Natural killer cell (primary cell): Measurements from ENCODE around the gene ZNF142. TPM values are rescaled to one million over a fixed set of nuclear protein-coding genes. Genes with fewer than 3 reads are reported as not detected.

ENCODE experiments used
- ATAC-seq, 3 donors: fragments of 150-1000 bp in 2 of 3; fragments of 200-7000 bp in 1 of 3; cut with Tn5 transposase; 1 replicate in 1 of 3; 2 replicates in 2 of 3; pipeline ENCODE4 v1.10.0; 2021; ENCODE audit warnings: mild to moderate bottlenecking in 2 of 3, moderate library complexity in 2 of 3
- DNase-seq, 2 donors: peaks; one replicate each; pipeline versions ENCODE4 v3.0.0 to v3.0.0-alpha.2; 2013 to 2021; ENCODE audit warnings: mixed read lengths in 1 of 2
- H3K27ac ChIP-seq: one replicate; pipeline ENCODE4 v1.5.1; 2013; ENCODE audit warnings: mild to moderate bottlenecking, low read length
- H3K27me3 ChIP-seq: one replicate; pipeline ENCODE4 v1.6.1; 2013; ENCODE audit warnings: low read length; ENCODE audit not compliant: control insufficient read depth, insufficient read depth
- H3K36me3 ChIP-seq: one replicate; pipeline ENCODE4 v1.6.1; 2013; ENCODE audit warnings: low read length; ENCODE audit not compliant: control insufficient read depth, insufficient read depth
- H3K4me1 ChIP-seq: one replicate; pipeline ENCODE4 v1.6.1; 2013; ENCODE audit warnings: low read length; ENCODE audit not compliant: control insufficient read depth, insufficient read depth
- H3K4me3 ChIP-seq: one replicate; pipeline ENCODE4 v1.5.1; 2013; ENCODE audit warnings: low read length
- H3K9me3 ChIP-seq: one replicate; pipeline ENCODE4 v1.6.1; 2013; ENCODE audit warnings: low read length; ENCODE audit not compliant: control insufficient read depth, insufficient read depth
- H3K27ac Mint-ChIP-seq, 2 donors: one replicate each; pipeline ENCODE4 v1.8.0; 2022; ENCODE audit warnings: mild to moderate bottlenecking in 2 of 2, mixed read lengths in 2 of 2, moderate library complexity in 1 of 2
- H3K27me3 Mint-ChIP-seq, 2 donors: one replicate each; pipeline ENCODE4 v1.8.0; 2022; ENCODE audit warnings: low read depth in 2 of 2, mixed read lengths in 2 of 2
- H3K36me3 Mint-ChIP-seq: one replicate; pipeline ENCODE4 v1.8.0; 2022; ENCODE audit warnings: mixed read lengths
- H3K4me1 Mint-ChIP-seq, 2 donors: one replicate each; pipeline ENCODE4 v1.8.0; 2022; ENCODE audit warnings: mixed read lengths in 2 of 2
- H3K4me3 Mint-ChIP-seq: one replicate; pipeline ENCODE4 v1.8.0; 2022; ENCODE audit warnings: mild to moderate bottlenecking, moderate library complexity, mixed read lengths
- H3K9me3 Mint-ChIP-seq, 2 donors: one replicate each; pipeline ENCODE4 v1.8.0; 2022; ENCODE audit warnings: mixed read lengths in 2 of 2
- WGBS: methylation state at CpG from one replicate; pipeline ENCODE4 v1.1.7; 2013; ENCODE audit warnings: missing lambda C conversion rate; ENCODE audit not compliant: insufficient coverage; 5-methylcytosine and 5-hydroxymethylcytosine counted together
- intact Hi-C: fragments of 100-400 bp; cut with micrococcal nuclease; formaldehyde crosslinking; loops from one replicate; pipeline ENCODE4 v1.14.2; 2022
- total RNA-seq, 4 donors: library from RNA; stranded (reverse); fragments of 120-200 nt in 1 of 4; gene quantifications; one replicate each; pipeline versions ENCODE4 v1.2.3 to v1.2.4, GENCODE V29; 2013 to 2022
- TF ChIP-seq, protein P1 (sequence below): fragments of 200-600 bp; IDR thresholded peaks from one replicate; pipeline ENCODE4 v1.8.0; 2022; ENCODE audit warnings: antibody characterized with exemption

Gene ZNF142
- total RNA-seq, 3 donors from 2014 or later (not counting 1 experiment from before 2014, with no cell fraction given), result 57.0 to 67.8 (median 62.6) TPM

DNA sequence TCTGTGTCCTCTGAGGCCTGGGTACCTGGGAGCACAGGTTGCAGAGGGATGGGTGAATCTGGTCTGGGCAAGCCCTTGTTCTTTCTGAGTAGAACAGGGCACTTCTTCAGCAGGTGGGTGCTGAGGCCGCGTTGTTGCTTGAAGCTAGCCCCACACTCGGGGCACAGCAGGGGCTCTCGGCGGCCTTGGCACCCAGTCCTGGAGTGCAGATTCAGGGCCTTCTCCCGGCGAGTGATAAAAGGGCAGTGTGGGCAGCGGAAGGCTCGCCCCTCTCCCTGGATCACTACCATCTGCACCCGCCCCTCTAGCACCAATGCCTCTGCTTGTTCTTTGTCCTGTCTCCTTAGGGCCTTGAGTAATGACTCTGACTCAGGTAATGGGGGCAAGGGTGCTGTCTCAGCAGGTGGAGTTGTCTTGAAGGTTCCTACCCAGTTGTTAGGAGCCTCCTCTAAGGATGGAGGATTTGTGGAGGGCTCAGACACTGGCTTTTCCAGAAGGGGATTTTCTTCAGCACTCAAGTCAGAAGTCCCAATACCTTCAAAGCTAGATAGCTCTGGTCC, 15.6 kb downstream of the ZNF142 start:
- TF ChIP-seq, protein P1, sequence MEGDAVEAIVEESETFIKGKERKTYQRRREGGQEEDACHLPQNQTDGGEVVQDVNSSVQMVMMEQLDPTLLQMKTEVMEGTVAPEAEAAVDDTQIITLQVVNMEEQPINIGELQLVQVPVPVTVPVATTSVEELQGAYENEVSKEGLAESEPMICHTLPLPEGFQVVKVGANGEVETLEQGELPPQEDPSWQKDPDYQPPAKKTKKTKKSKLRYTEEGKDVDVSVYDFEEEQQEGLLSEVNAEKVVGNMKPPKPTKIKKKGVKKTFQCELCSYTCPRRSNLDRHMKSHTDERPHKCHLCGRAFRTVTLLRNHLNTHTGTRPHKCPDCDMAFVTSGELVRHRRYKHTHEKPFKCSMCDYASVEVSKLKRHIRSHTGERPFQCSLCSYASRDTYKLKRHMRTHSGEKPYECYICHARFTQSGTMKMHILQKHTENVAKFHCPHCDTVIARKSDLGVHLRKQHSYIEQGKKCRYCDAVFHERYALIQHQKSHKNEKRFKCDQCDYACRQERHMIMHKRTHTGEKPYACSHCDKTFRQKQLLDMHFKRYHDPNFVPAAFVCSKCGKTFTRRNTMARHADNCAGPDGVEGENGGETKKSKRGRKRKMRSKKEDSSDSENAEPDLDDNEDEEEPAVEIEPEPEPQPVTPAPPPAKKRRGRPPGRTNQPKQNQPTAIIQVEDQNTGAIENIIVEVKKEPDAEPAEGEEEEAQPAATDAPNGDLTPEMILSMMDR, result no peak
- WGBS, result 96% methylated on average over 10 of the region's 10 CpGs
- Mint-ChIP-seq H3K27ac (no peak overlapping the region), H3K9me3 (no peaks in the 10 kb centered on the region), H3K36me3 (no peaks in the 10 kb centered on the region), H3K27me3 (no peaks in the 10 kb centered on the region), H3K4me3 (no peak overlapping the region), H3K4me1 (peaks cover 10 to 12% of the 10 kb centered on the region in 2 donors)
- ATAC-seq, result no peak
- peaks cover 83% of the 10 kb centered on the region for H3K36me3 ChIP-seq
- no peaks in the 10 kb centered on the region for H3K27me3 ChIP-seq
- H3K4me3 ChIP-seq, result no peak overlapping the region
- no peak for DNase-seq
- H3K4me1 ChIP-seq, result no peaks in the 10 kb centered on the region
- intact Hi-C loops, result no loop called here
- no peak overlapping the region for H3K27ac ChIP-seq
- H3K9me3 ChIP-seq, result no peaks in the 10 kb centered on the region

DNA sequence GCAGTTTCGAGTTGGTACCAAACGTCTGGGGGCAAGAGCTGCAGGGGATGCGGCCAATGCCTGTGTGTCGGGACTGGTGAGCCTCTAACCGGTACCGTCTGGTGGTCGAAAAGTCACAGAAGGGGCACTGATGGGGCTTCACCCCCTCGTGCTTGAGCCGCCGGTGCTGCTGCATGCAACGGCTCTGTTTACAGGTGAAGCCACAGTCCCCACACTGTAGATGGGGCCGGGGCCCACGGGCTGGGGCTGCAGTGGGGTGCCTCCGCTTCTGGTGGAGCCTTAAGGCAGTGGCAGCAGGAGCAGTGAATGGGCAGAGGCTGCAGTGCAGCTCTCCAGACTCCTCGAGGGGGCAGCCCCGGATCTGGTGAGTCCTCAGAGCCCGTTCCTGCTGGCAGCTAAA, 16.6 kb downstream of the ZNF142 start:
- peaks cover 83% of the 10 kb centered on the region for H3K36me3 ChIP-seq
- H3K27me3 Mint-ChIP-seq, result no peaks in the 10 kb centered on the region
- H3K4me1 Mint-ChIP-seq, result peaks cover under 1 to 2% of the 10 kb centered on the region in 2 donors
- intact Hi-C loops, result no loop called here
- no peaks in the 10 kb centered on the region for H3K27me3 ChIP-seq
- H3K4me3 ChIP-seq, result no peak overlapping the region
- H3K9me3 ChIP-seq, result no peaks in the 10 kb centered on the region
- H3K4me3 Mint-ChIP-seq, result no peak overlapping the region
- no peaks in the 10 kb centered on the region for H3K4me1 ChIP-seq
- TF ChIP-seq, protein P1, result no peak
- DNase-seq, result no peak
- H3K27ac ChIP-seq, result no peak overlapping the region
- WGBS, result 96% methylated on average over 17 of the region's 17 CpGs
- peaks cover 4% of the 10 kb centered on the region for H3K36me3 Mint-ChIP-seq
- no peak for ATAC-seq
- H3K27ac Mint-ChIP-seq, result no peak overlapping the region
- no peaks in the 10 kb centered on the region for H3K9me3 Mint-ChIP-seq

DNA sequence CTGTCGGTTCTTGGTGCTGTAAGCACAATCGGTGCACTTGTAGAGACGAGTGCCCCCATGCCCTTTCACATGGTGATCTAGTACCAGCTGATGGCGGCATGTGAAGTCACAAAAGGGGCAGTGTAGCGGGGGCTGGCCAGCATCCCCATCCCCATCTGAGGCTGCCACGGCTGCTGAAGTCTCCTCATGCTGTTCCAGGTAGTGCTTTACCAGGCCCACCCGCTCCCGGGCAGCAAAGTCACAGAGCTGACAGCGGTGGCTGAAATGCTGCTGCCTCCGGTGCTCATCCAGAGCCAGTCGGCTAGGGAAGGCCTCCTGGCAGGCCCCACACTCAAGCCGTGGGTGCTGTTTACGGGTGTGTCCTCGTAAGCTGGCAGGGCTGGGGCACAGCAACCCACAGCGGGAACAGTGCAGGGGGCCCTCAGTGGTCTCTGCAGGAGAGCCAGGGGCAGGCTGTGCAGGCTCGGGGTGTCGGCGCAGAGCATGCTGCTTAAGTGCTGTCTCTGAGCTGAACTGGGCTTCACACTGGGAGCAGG, 17.2 kb downstream of the ZNF142 start:
- Histone ChIP-seq H3K4me1 (no peaks in the 10 kb centered on the region), H3K36me3 (peaks cover 84% of the 10 kb centered on the region), H3K4me3 (no peak overlapping the region), H3K27me3 (no peaks in the 10 kb centered on the region), H3K27ac (no peak overlapping the region), H3K9me3 (no peaks in the 10 kb centered on the region)
- Mint-ChIP-seq H3K27ac (no peak overlapping the region), H3K27me3 (no peaks in the 10 kb centered on the region), H3K4me3 (no peak overlapping the region), H3K4me1 (no peaks in the 10 kb centered on the region), H3K9me3 (no peaks in the 10 kb centered on the region), H3K36me3 (peaks cover 10% of the 10 kb centered on the region)
- no peak for DNase-seq
- intact Hi-C loops, result no loop called here
- TF ChIP-seq, protein P1, result no peak
- no peak for ATAC-seq
- WGBS, result 97% methylated on average over 18 of the region's 18 CpGs

DNA sequence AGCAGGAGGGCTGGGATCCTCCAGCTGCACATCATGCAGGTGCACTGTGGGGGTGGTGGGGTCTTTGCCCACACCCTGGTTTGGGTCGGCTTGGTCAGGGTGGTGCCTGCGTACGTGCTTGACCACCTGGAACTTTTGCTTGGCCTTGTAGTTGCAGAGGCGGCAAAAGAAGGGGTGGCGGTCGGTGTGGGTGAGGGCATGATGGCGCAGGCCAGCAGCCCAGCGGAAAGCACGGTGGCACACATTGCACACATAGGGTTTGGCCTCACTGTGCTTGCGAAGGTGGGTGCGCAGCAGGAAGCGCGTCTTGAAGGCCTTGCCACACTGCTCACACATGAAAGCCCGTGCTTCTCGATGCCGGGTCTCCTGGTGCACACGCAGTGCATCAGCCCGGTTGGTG, 21.1 kb downstream of the ZNF142 start:
- no peak for DNase-seq
- no peaks in the 10 kb centered on the region for H3K27me3 ChIP-seq
- H3K4me1 ChIP-seq, result no peaks in the 10 kb centered on the region
- Mint-ChIP-seq H3K4me3 (no peak overlapping the region), H3K36me3 (peaks cover 10% of the 10 kb centered on the region), H3K27ac (no peak overlapping the region), H3K27me3 (no peaks in the 10 kb centered on the region), H3K4me1 (no peaks in the 10 kb centered on the region), H3K9me3 (no peaks in the 10 kb centered on the region)
- H3K36me3 ChIP-seq, result peaks cover 77% of the 10 kb centered on the region
- TF ChIP-seq, protein P1, result no peak
- H3K9me3 ChIP-seq, result no peaks in the 10 kb centered on the region
- H3K27ac ChIP-seq, result no peak overlapping the region
- no peak for ATAC-seq
- WGBS, result 97% methylated on average over 18 of the region's 18 CpGs
- intact Hi-C loops, result no loop called here
- H3K4me3 ChIP-seq, result no peak overlapping the region
